ENCODE data around the gene MCUR1. TPM values are rescaled to one million over a fixed set of nuclear protein-coding genes. Genes with fewer than 3 reads are reported as not detected.
A peak's percentile ranks its signal among the peaks of the same experiment; 100 is the strongest.

The MCUR1 gene
- total and polyA plus RNA-seq, 10 of the 15 experiments (the other 5 are each of a cell fraction or from before 2014, with no cell fraction given), result 4.4 to 43.9 (median 18.3) TPM

DNA sequence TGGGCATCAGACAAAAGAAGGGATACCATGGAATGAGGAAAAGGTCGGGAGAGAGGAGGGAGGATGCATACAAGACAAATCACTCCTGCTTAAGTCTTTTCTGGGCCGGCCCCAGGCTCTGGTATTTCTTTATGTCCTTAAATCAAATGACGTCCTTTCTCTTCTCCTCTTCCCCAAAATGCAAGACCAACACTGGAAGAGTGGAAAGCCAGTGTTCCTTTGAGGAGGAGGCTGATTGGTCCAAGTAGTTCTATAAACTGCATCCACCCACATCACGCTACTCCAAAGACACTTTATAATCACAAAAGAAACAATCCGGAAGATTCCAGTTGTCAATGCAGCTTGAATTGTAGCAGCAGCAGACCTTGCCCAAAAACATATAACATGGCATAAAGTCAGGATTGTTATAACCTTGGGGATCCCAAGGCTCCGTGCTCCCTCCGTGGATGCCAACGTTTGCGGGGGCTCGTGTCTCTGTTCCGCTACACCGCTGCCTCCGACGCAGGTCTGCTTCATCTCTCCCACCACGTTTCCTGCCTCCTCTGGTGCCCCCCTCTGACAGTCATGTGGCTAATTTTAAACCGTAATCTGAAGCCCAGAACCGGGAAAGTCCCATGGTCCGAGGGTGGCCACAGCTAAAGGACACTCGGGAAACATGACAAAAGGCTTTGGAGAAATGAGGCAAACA, 47.1 kb downstream of the MCUR1 start:
- Histone ChIP-seq H4K20me1 (ENCODE audit: control insufficient read depth, insufficient read depth) (no peaks in the 10 kb centered on the region), H3K79me2 (ENCODE audit: control insufficient read depth, insufficient read depth, low read length) (no peaks in the 10 kb centered on the region), H3K4me3 (peak overlapping the region; percentile 32; the same call in 1 of the 2 replicates), H3K27ac (ENCODE audit: control insufficient read depth, insufficient read depth) (no peak overlapping the region), H3K9ac (ENCODE audit: control insufficient read depth, insufficient read depth, low read length) (no peak overlapping the region), H2AFZ (ENCODE audit: control insufficient read depth, low read depth, low read length) (peak overlapping the region; percentile 41), H3K36me3 (ENCODE audit: control insufficient read depth in 2 of 2, insufficient read depth in 2 of 2, low read length in 1 of 2) (no peaks in the 10 kb centered on the region), H3K4me1 (ENCODE audit: control insufficient read depth, insufficient read depth, low read length) (peaks cover 23% of the 10 kb centered on the region), H3K9me3 (replicated peaks; ENCODE audit: control insufficient read depth, insufficient read depth, low read length) (peaks cover 3% of the 10 kb centered on the region; the same call in 2 of the 3 replicates), H3K27me3 (replicated peaks in 1 of 2; ENCODE audit: control insufficient read depth in 2 of 2, insufficient read depth in 2 of 2, low read length in 1 of 2) (no peaks in the 10 kb centered on the region; a peak in 1 of 4 replicates), H3K4me2 (ENCODE audit: control insufficient read depth, insufficient read depth) (peak overlapping the region; percentile 71)
- TF ChIP-seq RFX5 (IDR thresholded peaks at IDR 0.05; ENCODE audit: low read depth, low read length) (no peak), IKZF1 (conservative IDR thresholded peaks at IDR 0.05) (no peak; the same call in 1 of the 2 replicates), RAD21 (IDR thresholded peaks at IDR 0.05; ENCODE audit: insufficient read depth, low read depth, low read length) (peak; percentile 45; the same call in 1 of the 2 replicates), TCF12 (IDR thresholded peaks at IDR 0.05; ENCODE audit: low read depth, low read length) (no peak), CTCF (IDR thresholded peaks at IDR 0.05 in 2 of 3, conservative IDR thresholded peaks at IDR 0.05 in 1 of 3; ENCODE audit: control insufficient read depth in 2 of 3, extremely low read depth in 1 of 3, insufficient read depth in 1 of 3, low read depth in 3 of 3, low read length in 3 of 3) (peak in 2 of 3 experiments; percentile 16 to 45; a peak in 3 of 6 replicates), HDGF (IDR thresholded peaks at IDR 0.05) (no peak), IKZF2 (IDR thresholded peaks at IDR 0.05) (peak in 1 of 2 experiments; percentile 20; a peak in 1 of 4 replicates), ZNF274 (IDR thresholded peaks at IDR 0.05; ENCODE audit: insufficient read depth, insufficient read length) (no peak), FOXK2 (IDR thresholded peaks at IDR 0.05) (no peak), TCF7 (IDR thresholded peaks at IDR 0.05; ENCODE audit: borderline replicate concordance) (no peak), RBBP5 (conservative IDR thresholded peaks at IDR 0.05) (no peak), SUZ12 (IDR thresholded peaks at IDR 0.05; ENCODE audit: unreplicated experiment) (no peak), POU2F2 (IDR thresholded peaks at IDR 0.05; ENCODE audit: borderline replicate concordance, low read depth, low read length) (no peak)
- FAIRE-seq (peak; percentile 44), ATAC-seq (peak; percentile 19), DNase-seq (ENCODE audit: low read depth, low spot score) (no peak)
- RAD21 ChIA-PET (ENCODE audit: unreplicated experiment), result interaction anchor here (0.6 kb wide), 1 partner anchor 478 kb away, joined by 3 read pairs; no protein-coding TSS in a partner anchor
- POLR2A ChIA-PET, result interaction anchor here (0.6 kb wide), 1 partner anchor 134 kb away, joined by 3 read pairs; no protein-coding TSS in a partner anchor
- SMC1A ChIA-PET (ENCODE audit: uncharacterized antibody, unreplicated experiment), result no interaction called here
- in situ Hi-C loops (cut with MboI) (no loop called here), intact Hi-C loops (cut with micrococcal nuclease; ENCODE audit: unreplicated experiment) (no loop called here)
- WGBS (ENCODE audit: insufficient coverage, insufficient replicate concordance, low lambda C conversion rate, missing lambda C conversion rate), result 6% methylated on average over 15 of the region's 19 CpGs
- CTCF ChIA-PET, result no interaction called here
- BruUV-seq (replicated peaks), result no TSS peak

All from GM12878 (cell line).